SK-N-SH treated with all-trans-retinoic acid at 6 μM for 48 hours (cell line): Measurements from ENCODE around the gene MRPS6.

Experiments
- ATAC-seq: fragments of 200-7000 bp; cut with Tn5 transposase; 3 replicates; pipeline ENCODE4 v1.9.1; 2020; ENCODE audit warnings: mild to moderate bottlenecking, moderate library complexity
- ARNTL ChIP-seq: fragments of 450-650 bp; formaldehyde crosslinking; IDR thresholded peaks from 2 replicates; pipeline ENCODE4 v1.5.0; 2020; ENCODE audit warnings: low read depth, mild to moderate bottlenecking, moderate library complexity, borderline replicate concordance
- BACH2 ChIP-seq: fragments of 250-450 bp; sonication (Bioruptor Pico); IDR thresholded peaks from 2 replicates; pipeline ENCODE4 v1.9.0; 2021; ENCODE audit warnings: mild to moderate bottlenecking, borderline replicate concordance
- CREB5 ChIP-seq: fragments of 250-450 bp; sonication (Bioruptor Pico); IDR thresholded peaks from 2 replicates; pipeline ENCODE4 v1.5.1; 2020; ENCODE audit warnings: low read depth, mild to moderate bottlenecking, moderate library complexity
- CSDC2 ChIP-seq: fragments of 250-450 bp; sonication (Bioruptor Pico); IDR thresholded peaks from 2 replicates; pipeline ENCODE4 v1.5.0; 2020; ENCODE audit warnings: mild to moderate bottlenecking, moderate library complexity
- CSRNP3 ChIP-seq: fragments of 250-450 bp; sonication (Bioruptor Pico); IDR thresholded peaks from 2 replicates; pipeline ENCODE4 v1.5.1; 2021; ENCODE audit warnings: mild to moderate bottlenecking, moderate library complexity
- ESRRG ChIP-seq: fragments of 250-450 bp; sonication (Bioruptor Pico); IDR thresholded peaks from 2 replicates; pipeline ENCODE4 v1.6.1; 2021; ENCODE audit warnings: mild to moderate bottlenecking
- PATZ1 ChIP-seq: fragments of 250-450 bp; sonication (Bioruptor Pico); IDR thresholded peaks from 2 replicates; pipeline ENCODE4 v1.8.0; 2020; ENCODE audit warnings: mild to moderate bottlenecking, moderate library complexity, borderline replicate concordance
- PPARA ChIP-seq: fragments of 250-450 bp; sonication (Bioruptor Pico); IDR thresholded peaks from 2 replicates; pipeline ENCODE4 v1.5.0; 2020; ENCODE audit warnings: mild to moderate bottlenecking, borderline replicate concordance
- RARB ChIP-seq: fragments of 250-450 bp; sonication (Bioruptor Pico); IDR thresholded peaks from 2 replicates; pipeline ENCODE4 v1.8.0; 2021; ENCODE audit warnings: mild to moderate bottlenecking, moderate library complexity
- SNAI2 ChIP-seq: fragments of 250-450 bp; sonication (Bioruptor Pico); IDR thresholded peaks from 2 replicates; pipeline ENCODE4 v1.5.0; 2020; ENCODE audit warnings: mild to moderate bottlenecking, moderate library complexity
- TCF4 ChIP-seq: fragments of 250-450 bp; sonication (Bioruptor Pico); IDR thresholded peaks from 2 replicates; pipeline ENCODE4 v1.8.0; 2021; ENCODE audit warnings: mild to moderate bottlenecking, moderate library complexity, borderline replicate concordance
- TSHZ2 ChIP-seq: fragments of 250-450 bp; sonication (Bioruptor Pico); IDR thresholded peaks from 2 replicates; pipeline ENCODE4 v1.5.0; 2020; ENCODE audit warnings: mild to moderate bottlenecking, moderate library complexity
- ZC3H10 ChIP-seq: fragments of 250-450 bp; sonication (Bioruptor Pico); IDR thresholded peaks from 2 replicates; pipeline ENCODE4 v1.5.1; 2021; ENCODE audit warnings: mild to moderate bottlenecking, moderate library complexity
- ZFP30 ChIP-seq: fragments of 450-650 bp; formaldehyde crosslinking; IDR thresholded peaks from 2 replicates; pipeline ENCODE4 v1.5.0; 2022; ENCODE audit warnings: mild to moderate bottlenecking, moderate library complexity
- ZNF565 ChIP-seq: fragments of 450-650 bp; formaldehyde crosslinking; conservative IDR thresholded peaks from 2 replicates; pipeline ENCODE4 v1.5.0; 2020; ENCODE audit warnings: low read depth, mild to moderate bottlenecking, moderate library complexity
- ZNF70 ChIP-seq: fragments of 450-650 bp; formaldehyde crosslinking; IDR thresholded peaks from 2 replicates; pipeline ENCODE4 v1.5.0; 2020; ENCODE audit warnings: mild to moderate bottlenecking, moderate library complexity
- ZNF8 ChIP-seq: fragments of 450-650 bp; formaldehyde crosslinking; IDR thresholded peaks from 2 replicates; pipeline ENCODE4 v1.5.0; 2020; ENCODE audit warnings: mild to moderate bottlenecking, moderate library complexity

MRPS6 gene

GRCh38 chr21:34120867-34121266 is 47.5 kb downstream of the MRPS6 start:
- no peak for ATAC-seq
- TF ChIP-seq BACH2 (CRISPR knock-in tag), result no peak
- no peak for TF ChIP-seq CSRNP3 (CRISPR knock-in tag)
- no peak for TF ChIP-seq PPARA
- no peak for TF ChIP-seq RARB (CRISPR knock-in tag)
- no peak for TF ChIP-seq ZNF70 (CRISPR knock-in tag)
- TF ChIP-seq TSHZ2, result no peak
- no peak for TF ChIP-seq SNAI2
- TF ChIP-seq, all 23 proteins: peak for 0

GRCh38 chr21:34122047-34122446 is 48.7 kb downstream of the MRPS6 start:
- TF ChIP-seq PATZ1 (CRISPR knock-in tag) (no peak), CSRNP3 (CRISPR knock-in tag) (no peak), SNAI2 (no peak), CREB5 (CRISPR knock-in tag) (no peak), ZNF70 (CRISPR knock-in tag) (no peak), ZNF565 (CRISPR knock-in tag) (no peak), RARB (CRISPR knock-in tag) (no peak), TCF4 (CRISPR knock-in tag) (no peak), PPARA (no peak), CSDC2 (CRISPR knock-in tag) (no peak), ZFP30 (no peak), ESRRG (no peak), ZC3H10 (CRISPR knock-in tag) (no peak)
- TF ChIP-seq, all 23 proteins: peak for 0
- ATAC-seq, result no peak

GRCh38 chr21:34123609-34124008 is 50.2 kb downstream of the MRPS6 start:
- ATAC-seq, result no peak
- TF ChIP-seq CREB5 (CRISPR knock-in tag) (no peak), PATZ1 (CRISPR knock-in tag) (no peak), RARB (CRISPR knock-in tag) (no peak), ZNF8 (no peak), ZNF70 (CRISPR knock-in tag) (no peak), ARNTL (CRISPR knock-in tag) (no peak)
- TF ChIP-seq, all 23 proteins: peak for 0
